Activated B cell treated with CpG ODN at 0.5 μM for 24 hours (primary cell): Measurements from ENCODE around the gene CDK11A. TPM values are rescaled to one million over a fixed set of nuclear protein-coding genes. Genes with fewer than 3 reads are reported as not detected.
A peak's percentile ranks its signal among the peaks of the same experiment; 100 is the strongest.
"Not testable (repeated sequence)": the region's sequence is repeated elsewhere in the genome, so short reads cannot be mapped to it uniquely, and the experiment has no call there.

Source experiments
- ATAC-seq: fragments of 200-7000 bp; cut with Tn5 transposase; one replicate; pipeline ENCODE4 v1.10.0; 2021; ENCODE audit warnings: low read depth, mild to moderate bottlenecking, moderate library complexity
- CTCF ChIA-PET: fragments of 350-600 bp; sonication (Branson Sonifier 250); formaldehyde crosslinking; loops from one replicate; lab custom pipeline; 2021; ENCODE audit warnings: antibody characterized with exemption; lab: Charles Lee
- POLR2A ChIA-PET: fragments of 350-600 bp; sonication (Branson Sonifier 250); formaldehyde crosslinking; loops from one replicate; lab custom pipeline; 2021; ENCODE audit warnings: antibody characterized with exemption; lab: Charles Lee
- DNase-seq: peaks from one replicate; pipeline ENCODE4 v3.0.0; 2022
- H3K27ac Mint-ChIP-seq: one replicate; pipeline ENCODE4 v1.8.0; 2020; ENCODE audit warnings: mixed read lengths
- H3K27me3 Mint-ChIP-seq: one replicate; pipeline ENCODE4 v1.8.0; 2021; ENCODE audit warnings: mixed read lengths
- H3K36me3 Mint-ChIP-seq: one replicate; pipeline ENCODE4 v1.8.0; 2021; ENCODE audit warnings: low read depth, mixed read lengths
- H3K4me1 Mint-ChIP-seq: one replicate; pipeline ENCODE4 v1.8.0; 2021; ENCODE audit warnings: mixed read lengths
- H3K4me3 Mint-ChIP-seq: one replicate; pipeline ENCODE4 v1.8.0; 2020; ENCODE audit warnings: mild to moderate bottlenecking, mixed read lengths
- H3K9me3 Mint-ChIP-seq: one replicate; pipeline ENCODE4 v1.8.0; 2020; ENCODE audit warnings: mixed read lengths
- intact Hi-C: fragments of 100-400 bp; cut with micrococcal nuclease; formaldehyde crosslinking; loops from one replicate; pipeline ENCODE4 v1.15.1; 2024
- total RNA-seq: library from RNA; stranded (reverse); gene quantifications from 2 replicates; pipeline ENCODE4 v1.2.3, GENCODE V29; 2022
- TF ChIP-seq, protein P1 (sequence below): fragments of 200-600 bp; IDR thresholded peaks from one replicate; pipeline ENCODE4 v1.8.0; 2022; ENCODE audit warnings: antibody characterized with exemption, mild to moderate bottlenecking

CDK11A gene
- total RNA-seq, result 48.6 and 58.9 TPM in 2 replicates

DNA sequence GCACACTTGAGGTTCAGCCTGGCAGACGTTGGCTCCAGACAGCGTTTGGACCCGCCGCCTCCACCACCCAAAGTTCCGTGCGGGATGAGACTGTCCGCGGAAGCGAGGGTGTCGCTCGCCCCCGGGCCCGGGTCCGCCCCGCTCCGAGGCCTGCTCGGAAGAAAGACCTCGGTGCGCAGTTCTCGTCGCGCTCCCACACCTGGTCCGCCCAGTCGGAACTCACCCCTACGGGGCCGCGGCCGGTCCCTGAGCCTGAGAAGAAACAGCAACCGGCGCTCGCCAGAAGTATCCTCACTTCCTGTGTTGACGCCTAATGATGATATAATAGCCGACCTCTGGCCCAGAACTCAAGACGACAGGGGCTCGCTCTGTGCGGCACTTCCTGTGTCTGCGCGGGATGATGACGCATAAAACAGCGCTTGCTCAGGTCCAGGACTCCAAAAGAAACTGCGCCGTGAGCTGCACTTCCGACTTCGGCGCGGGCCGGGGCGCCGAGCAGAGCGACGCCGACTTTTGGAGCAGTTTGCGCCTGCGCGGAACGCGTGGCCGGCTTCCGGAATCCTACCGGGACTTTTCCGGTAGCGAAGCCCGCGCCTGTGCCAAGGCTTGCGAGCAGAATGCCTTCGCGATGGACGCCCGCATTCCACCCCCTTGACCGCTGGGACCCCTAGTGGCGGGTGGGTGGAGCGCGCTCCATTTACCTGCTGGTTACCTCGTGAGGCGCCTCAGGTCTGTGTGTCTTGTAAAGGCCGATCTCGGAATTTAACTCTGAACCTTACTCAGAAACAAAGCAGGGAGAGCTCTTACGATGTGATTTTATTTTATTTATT is at the start of gene CDK11A:
CDK11A (minus strand) TSS at position 323 of the 830 bp plus-strand sequence. CDS start 1,539 bp downstream, outside the sequence.
- DNase-seq (peak; percentile 72), ATAC-seq (peak; percentile 87)
- intact Hi-C loops, result loop anchor here (5.0 kb wide), 1 partner anchor 183 kb away; no protein-coding TSS in a partner anchor
- not testable (repeated sequence) for H3K4me1 Mint-ChIP-seq, H3K27me3 Mint-ChIP-seq, H3K9me3 Mint-ChIP-seq
- H3K36me3 Mint-ChIP-seq, result peaks cover 16% of the 10 kb centered on the region
- H3K4me3 Mint-ChIP-seq, result peak within 1 kb of the TSS; percentile 91
- H3K27ac Mint-ChIP-seq, result peak within 1 kb of the TSS; percentile 89
- POLR2A ChIA-PET, result interaction anchor here (0.5 to 1.0 kb wide), 6 partner anchors 22 to 185 kb away, joined by 3 to 7 read pairs (median 3); no protein-coding TSS in a partner anchor
- CTCF ChIA-PET, result interaction anchor here (1.0 kb wide), 1 partner anchor 185 kb away, joined by 4 read pairs; no protein-coding TSS in a partner anchor

DNA sequence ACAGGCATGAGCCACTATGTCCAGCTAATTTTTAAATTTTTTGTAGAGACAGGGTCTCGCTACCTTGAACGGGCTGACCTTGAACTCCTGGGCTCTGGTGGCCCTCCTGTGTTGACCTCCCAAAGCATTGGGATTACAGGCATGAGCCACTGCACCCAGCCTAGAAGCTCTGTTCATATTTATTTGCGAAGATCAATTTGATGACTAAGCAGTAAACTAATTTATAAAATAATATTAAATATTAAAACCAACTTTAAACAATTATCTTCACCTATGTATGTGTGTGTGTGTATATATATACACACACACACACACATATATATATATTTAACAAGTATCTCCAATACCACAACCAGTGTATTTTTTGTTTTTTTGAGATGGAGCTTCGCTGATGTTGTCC is 49.7 kb upstream of the CDK11A start:
- Mint-ChIP-seq H3K4me3 (no peak overlapping the region), H3K4me1 (peaks cover 41% of the 10 kb centered on the region), H3K27ac (no peak overlapping the region), H3K27me3 (no peaks in the 10 kb centered on the region), H3K36me3 (peaks cover 33% of the 10 kb centered on the region), H3K9me3 (peaks cover 4% of the 10 kb centered on the region)
- DNase-seq (no peak), ATAC-seq (no peak)
- ChIA-PET POLR2A (no interaction called here), CTCF (interaction anchor here (1.9 kb wide), 1 partner anchor 132 kb away, joined by 4 read pairs; no protein-coding TSS in a partner anchor)
- TF ChIP-seq, protein P1, sequence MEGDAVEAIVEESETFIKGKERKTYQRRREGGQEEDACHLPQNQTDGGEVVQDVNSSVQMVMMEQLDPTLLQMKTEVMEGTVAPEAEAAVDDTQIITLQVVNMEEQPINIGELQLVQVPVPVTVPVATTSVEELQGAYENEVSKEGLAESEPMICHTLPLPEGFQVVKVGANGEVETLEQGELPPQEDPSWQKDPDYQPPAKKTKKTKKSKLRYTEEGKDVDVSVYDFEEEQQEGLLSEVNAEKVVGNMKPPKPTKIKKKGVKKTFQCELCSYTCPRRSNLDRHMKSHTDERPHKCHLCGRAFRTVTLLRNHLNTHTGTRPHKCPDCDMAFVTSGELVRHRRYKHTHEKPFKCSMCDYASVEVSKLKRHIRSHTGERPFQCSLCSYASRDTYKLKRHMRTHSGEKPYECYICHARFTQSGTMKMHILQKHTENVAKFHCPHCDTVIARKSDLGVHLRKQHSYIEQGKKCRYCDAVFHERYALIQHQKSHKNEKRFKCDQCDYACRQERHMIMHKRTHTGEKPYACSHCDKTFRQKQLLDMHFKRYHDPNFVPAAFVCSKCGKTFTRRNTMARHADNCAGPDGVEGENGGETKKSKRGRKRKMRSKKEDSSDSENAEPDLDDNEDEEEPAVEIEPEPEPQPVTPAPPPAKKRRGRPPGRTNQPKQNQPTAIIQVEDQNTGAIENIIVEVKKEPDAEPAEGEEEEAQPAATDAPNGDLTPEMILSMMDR, result no peak
- intact Hi-C loops, result loop anchor here (10.0 kb wide), 1 partner anchor 811 kb away; the partner anchor contains the start of gene PRXL2B

DNA sequence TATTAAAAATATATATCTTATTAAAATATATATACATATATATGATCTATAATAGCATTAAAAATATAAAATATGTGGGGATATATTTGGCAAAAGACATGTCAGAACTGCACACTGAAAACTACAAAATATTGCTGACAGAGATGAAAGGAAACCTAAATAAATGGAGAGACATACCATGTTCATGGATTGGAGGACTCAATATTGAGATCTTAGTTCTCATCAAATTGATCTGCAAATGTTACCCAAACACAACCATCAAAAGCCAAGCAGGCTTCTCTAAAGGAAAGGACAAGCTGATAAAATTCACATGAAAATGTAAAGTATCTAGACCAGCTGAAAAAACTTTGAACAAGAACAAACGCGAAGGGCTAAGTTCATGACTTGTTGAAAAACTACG is 46.9 kb upstream of the CDK11A start:
- Mint-ChIP-seq H3K9me3 (peaks cover 4% of the 10 kb centered on the region), H3K4me3 (no peak overlapping the region), H3K36me3 (peaks cover 57% of the 10 kb centered on the region), H3K27me3 (no peaks in the 10 kb centered on the region), H3K27ac (peak overlapping the region; percentile 39), H3K4me1 (peaks cover 32% of the 10 kb centered on the region)
- POLR2A ChIA-PET, result interaction anchor here (0.7 kb wide), 1 partner anchor 30 kb away, joined by 4 read pairs; no protein-coding TSS in a partner anchor
- ATAC-seq (no peak), DNase-seq (no peak)
- CTCF ChIA-PET, result no interaction called here
- TF ChIP-seq, protein P1, result no peak
- intact Hi-C loops, result loop anchor here (10.0 kb wide), 1 partner anchor 814 kb away; the partner anchor contains the start of gene PRXL2B

DNA sequence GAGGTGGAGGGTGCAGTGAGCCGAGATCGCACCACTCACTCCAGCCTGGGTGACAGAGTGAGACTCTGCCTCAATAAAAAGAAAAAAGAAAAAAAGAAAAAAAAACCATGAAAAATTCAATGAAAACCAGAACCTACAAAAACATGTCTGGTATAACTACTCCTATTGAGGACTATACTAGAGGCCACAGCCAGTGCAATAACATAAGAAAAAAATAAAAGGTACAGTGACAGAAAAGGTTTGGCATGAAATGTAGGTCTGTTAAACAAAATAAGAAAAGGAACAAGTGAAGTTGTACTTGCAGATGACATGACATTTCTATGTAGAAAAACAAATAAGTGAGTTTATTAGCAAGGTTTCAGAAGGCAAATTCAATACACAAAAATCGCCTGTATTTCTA is 45.9 kb upstream of the CDK11A start:
- CTCF ChIA-PET, result no interaction called here
- no peak overlapping the region for H3K4me3 Mint-ChIP-seq
- POLR2A ChIA-PET, result no interaction called here
- peaks cover 22% of the 10 kb centered on the region for H3K4me1 Mint-ChIP-seq
- intact Hi-C loops, result loop anchor here (10.0 kb wide), 1 partner anchor 815 kb away; the partner anchor contains the start of gene PRXL2B
- no peak for ATAC-seq
- peaks cover 4% of the 10 kb centered on the region for H3K9me3 Mint-ChIP-seq
- no peak for DNase-seq
- TF ChIP-seq, protein P1, result no peak
- peaks cover 50% of the 10 kb centered on the region for H3K36me3 Mint-ChIP-seq
- H3K27ac Mint-ChIP-seq, result no peak overlapping the region
- no peaks in the 10 kb centered on the region for H3K27me3 Mint-ChIP-seq

DNA sequence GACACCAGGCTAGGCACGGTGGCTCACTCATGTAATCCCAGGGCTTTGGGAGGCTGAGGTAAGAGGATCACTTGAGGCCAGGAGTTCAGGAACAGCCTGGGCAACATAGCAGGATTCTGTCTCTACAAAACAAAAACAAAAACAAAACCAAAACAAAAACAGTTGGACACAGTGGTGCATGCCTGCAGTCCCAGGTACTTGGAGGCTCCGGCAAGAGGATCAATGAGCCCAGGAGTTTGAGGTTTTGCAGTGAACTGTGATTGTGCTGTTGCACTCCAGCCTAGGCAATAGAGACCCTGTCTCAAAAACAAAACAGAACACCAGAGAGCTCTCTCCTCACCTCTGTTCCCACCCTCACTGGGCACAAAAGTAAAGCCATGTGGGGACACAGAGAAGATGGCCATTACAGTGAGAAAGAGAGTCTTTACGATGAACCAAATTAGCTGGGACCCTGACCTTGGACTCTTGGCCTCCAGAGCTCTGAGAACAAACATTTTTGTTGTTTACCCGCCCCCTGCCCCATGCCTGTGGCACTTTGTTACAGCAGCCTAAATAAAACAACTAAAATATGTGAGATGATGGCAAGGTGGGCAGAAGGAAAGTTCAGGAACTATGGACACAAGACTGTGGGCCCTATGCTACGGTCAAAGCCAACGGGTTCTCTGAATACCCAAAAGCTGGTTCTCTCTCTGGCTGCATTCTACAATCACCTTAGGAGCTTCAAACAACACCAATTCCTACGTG is 44.3 kb upstream of the CDK11A start:
- intact Hi-C loops, result no loop called here
- CTCF ChIA-PET, result no interaction called here
- Mint-ChIP-seq H3K27me3 (no peaks in the 10 kb centered on the region), H3K4me1 (peaks cover 14% of the 10 kb centered on the region), H3K9me3 (peaks cover 4% of the 10 kb centered on the region), H3K36me3 (peaks cover 67% of the 10 kb centered on the region), H3K27ac (no peak overlapping the region), H3K4me3 (no peak overlapping the region)
- no peak for DNase-seq
- no peak for ATAC-seq
- POLR2A ChIA-PET, result no interaction called here
- TF ChIP-seq, protein P1, result no peak
